SW 1271 (cell line): Measurements from ENCODE around the gene PDGFA.

ENCODE experiments used
- DNase-seq, 2 experiments: peaks; one replicate each; lab custom pipeline; 2025; lab: John Stamatoyannopoulos, UW

The PDGFA gene

DNA sequence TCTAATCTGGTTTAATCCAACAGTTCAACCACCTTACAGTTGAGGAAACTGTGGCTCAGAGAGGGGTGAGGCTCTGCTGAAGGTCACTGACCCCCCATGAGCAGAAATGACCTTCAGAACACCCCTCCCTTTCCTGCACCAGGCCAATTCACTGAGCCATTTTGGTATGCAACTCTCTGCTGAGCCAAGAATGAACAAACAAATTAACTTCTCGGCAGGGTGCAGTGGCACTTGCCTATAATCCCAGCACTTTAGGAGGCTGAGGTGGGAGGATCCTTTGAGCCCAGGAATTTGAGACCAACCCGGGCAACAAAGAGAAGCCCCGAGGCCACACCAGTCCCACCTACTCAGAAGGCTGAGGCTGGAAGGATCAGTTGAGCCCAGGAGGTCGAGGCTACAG is 29.8 kb downstream of the PDGFA start:
- no peak for DNase-seq

DNA sequence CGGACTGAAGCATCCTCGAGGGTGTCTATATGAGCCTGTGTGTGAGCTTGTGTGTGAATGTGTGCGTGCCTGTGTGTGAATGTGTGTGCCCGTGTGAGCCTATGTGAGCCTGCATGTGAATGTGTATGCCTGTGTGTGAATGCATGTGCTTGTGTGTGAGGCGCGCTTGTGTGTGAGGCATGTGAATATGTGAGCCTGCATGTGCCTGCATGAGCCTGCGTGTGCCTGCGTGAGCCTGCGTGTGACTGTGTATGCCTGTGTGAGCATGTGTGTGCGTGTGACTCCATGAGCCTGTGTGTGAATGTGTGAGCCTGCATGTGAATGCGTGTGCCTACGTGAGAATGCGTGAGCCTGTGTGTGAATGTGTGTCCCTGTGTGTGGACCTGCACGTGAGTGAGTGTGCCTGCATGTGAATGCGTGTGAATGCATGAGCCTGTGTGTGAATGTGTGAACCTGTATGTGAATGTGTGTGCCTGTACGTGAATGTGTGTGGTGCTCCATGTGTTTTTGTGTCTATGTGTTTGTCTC is 33.4 kb downstream of the PDGFA start:
- DNase-seq, result no peak

DNA sequence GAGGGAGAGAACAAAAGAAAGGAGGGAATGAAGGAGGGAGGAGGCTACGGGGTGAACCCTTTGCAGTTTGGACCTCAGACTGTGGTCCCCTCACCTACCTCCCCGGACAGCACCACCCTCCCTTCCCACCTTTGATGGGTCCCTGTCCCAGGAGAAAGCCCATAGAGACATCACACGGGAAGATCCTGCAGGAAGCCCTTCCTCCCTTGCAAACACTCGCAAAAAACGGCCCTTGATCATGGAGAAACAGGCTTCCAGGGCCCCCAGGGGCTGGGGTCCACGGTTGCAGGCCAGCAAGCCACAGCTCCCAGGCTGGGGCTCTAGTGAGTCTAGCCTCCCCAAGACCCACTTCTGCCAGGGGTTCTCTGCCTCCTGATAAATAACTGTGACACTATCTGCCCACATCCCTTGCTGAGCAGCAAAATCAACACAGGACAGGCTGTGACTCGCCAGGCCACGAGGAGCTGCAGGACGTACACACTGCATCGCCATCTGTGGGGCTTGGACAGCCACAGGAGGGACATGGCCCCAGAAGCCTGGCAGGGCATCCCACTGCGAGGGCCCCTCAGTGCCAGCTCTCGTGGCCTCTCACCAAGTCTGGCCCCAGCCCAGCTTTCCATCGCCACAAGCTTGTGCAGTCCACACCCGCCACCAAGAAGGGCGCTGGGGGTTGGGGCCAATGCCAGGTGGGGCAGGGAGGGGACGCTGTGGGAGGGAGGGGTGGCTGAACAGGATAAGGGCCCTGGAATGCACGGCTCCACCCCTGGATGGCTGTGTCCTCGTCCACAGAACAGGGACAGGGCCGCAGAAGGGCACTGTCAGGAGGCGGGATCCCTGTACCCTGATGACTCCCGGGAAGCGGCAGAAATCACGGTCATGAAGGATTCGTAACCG is 34.2 kb downstream of the PDGFA start:
- no peak for DNase-seq

DNA sequence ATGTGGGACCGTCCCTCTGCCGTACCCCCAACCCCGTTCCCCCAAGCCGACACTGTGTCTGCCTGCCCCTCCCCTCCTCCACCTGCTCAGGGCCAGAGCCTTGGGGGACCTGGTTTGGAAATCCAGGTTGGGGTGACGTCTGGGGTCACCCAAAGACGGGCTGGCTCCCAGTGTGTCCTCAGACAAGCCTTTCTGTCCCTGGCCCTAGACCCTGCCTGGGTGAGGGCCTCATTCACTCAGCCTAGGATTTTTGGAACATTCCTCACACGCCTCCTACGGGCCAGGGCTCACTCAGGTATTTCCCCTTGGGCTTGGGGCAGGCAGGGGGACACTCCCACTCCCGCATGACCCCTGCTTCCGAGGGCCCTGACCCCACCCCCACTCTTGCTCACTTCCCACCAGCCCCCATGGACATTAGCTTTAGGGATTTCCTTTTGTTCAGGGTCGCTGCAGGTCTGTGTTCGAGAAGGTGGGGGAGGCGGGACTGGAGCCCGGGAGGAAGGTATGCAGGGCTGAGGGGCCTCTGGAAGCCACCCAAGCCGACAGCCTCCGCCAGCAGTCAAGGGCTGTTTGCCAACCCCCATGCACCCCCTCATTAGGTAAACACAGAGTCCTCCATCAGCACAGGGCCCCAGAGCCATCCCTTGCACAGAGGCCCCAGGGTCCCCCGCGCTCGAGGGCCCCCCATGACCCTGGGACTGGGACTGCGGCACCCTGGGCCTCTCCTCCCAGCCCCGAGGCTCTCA is 35.1 kb downstream of the PDGFA start:
- DNase-seq, result no peak

DNA sequence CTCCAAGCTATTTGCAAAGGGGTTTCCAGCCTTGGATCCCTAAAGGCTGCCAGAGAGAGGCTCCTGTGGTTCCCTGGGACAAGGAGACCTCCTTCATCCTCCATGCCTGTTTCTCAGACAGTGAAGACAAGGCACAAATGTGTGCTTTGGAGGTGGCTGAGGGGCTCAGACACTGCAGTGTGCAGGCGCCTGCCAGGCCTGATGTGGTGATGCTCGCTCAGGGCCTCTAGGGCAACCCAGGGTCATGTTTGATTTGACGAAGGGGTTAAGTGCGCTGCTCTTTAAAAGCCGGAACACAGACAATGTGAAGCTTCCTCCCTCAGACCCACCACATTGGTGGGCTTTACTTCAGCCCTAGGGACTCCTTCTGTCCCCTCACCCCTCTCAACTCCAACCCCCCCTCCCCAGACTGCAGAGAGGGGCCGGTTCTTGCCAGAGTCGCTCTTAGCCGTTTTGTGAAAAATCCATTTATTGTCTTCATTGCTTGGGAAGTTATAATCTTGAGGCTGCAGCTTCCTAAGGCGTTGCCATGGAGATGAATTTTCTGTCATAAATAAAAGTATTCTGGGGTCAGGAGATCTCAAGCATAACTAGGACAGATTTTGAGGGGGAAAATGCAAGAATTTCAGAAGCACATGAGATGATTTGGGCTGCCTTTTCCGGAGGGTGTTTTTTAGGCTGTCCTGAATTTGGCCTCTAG is 35.8 kb downstream of the PDGFA start:
- no peak for DNase-seq

DNA sequence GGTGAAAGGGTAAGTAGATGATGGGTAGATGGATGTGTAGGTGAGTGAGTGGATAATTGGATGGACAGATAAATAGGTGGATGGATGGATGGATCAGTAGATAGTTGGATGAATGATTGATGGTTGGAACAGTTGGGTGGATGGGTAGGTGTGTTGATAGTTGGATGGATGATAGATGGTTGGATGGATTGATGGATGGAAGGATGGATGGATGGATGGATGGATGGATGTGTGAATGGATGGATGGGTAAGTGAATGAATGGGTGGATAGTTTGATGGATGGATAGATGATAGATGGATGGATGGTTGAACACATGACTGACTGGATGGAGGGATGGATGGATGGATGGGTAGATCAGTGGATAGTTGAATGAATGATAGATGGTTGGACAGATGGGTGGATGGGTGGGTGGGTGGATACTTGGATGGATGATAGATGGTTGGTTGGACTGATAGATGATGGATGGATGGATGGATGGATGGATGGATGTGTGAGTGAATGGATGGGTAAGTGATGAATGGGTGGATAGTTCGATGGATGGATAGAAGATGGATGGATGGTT is 37.0 kb downstream of the PDGFA start:
- no peak for DNase-seq

DNA sequence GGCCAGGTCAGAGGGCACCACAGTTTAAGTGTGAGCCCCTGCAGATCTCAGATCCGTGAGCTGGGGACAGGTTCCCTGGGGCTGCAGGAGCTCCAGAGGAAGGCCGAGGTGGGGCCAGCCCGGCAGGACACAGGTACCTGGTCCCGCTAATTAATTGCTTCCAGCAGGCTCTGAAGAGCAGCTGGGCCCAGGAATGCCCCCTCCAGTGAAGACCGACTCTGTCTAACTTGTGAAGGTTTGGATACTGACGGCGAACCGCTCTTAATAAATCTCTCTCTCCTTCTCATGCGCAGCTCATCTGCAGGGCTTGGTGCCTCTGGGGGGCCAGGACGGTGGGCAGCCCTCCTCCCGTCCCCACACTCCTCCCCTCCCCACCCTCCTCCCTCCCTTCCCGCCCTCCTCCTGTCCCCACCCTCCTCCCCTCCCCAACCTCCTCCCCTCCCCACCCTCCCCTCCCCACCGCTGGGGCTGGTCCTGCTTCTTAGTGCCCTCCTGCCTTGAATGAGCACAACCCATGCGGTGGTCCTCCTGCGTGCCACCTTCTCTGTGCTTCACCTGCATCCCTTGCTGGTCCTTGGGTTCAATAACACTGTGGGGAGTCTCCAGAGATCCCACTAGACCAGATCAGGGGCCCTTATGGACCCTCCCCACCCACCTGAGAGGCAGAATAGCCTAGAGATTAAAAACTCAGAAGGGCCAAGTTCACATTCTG is 38.3 kb downstream of the PDGFA start:
- DNase-seq, result no peak

DNA sequence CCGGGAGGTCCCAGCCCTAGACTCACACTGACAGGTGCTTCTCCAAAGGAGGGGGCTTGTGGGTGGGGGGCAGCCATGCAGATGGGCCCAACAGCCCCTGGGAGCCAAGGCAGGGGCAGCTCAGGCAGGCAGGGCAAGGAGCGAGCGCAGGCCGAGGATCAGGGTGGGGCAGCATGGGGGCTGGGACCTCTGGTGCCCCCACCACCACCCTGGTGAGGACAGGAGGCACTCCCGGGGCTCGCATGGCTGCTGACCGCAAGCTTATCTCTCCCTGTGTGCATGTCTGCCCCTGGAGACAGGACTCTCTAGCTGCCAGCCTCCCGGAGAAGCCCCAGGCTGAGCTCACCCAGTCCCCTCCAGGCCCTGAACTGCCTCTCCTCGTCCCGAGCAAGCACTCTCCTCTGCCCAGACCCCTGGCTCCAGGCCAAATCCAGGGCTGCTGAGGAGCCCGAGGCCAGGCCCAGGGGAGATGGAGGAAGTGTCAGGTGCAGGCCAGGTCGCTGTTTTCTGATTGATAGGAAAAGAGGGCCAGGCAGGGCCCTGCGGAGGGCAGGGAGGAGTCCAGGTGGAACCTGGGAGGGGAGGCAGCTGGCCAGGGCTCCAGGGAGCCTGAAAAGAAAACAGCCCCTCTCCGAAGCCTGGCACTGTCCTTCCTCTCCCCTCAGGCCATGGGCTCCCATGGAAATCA is 39.0 kb downstream of the PDGFA start:
- DNase-seq, result no peak

DNA sequence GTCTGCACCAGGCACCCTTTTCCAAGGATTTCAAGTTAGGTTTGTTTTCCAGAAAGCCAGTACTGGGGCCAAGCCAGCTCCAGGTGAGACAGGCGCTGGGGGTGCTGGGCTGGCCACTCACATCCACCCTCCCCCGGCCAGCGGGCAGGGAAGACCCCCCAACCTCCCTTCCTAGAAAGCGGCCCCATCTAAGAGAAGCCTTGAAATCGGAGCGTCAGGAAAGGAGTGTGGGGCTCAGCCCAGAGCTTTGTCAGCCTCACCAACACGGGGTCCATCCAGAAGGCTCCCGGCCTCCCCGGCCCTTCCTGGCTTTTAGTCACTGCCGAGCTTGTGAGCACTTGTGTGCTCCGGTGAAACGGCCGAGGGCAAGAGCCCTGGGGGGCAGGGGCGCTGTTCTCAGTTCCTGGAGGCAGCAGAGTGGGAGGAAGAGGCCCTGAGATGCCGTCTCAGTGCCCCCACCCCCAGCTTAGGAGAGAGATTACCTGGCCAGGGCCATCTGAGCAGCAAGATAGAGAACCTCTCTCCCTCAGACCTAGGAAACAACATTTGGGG is 39.6 kb downstream of the PDGFA start:
- no peak for DNase-seq

DNA sequence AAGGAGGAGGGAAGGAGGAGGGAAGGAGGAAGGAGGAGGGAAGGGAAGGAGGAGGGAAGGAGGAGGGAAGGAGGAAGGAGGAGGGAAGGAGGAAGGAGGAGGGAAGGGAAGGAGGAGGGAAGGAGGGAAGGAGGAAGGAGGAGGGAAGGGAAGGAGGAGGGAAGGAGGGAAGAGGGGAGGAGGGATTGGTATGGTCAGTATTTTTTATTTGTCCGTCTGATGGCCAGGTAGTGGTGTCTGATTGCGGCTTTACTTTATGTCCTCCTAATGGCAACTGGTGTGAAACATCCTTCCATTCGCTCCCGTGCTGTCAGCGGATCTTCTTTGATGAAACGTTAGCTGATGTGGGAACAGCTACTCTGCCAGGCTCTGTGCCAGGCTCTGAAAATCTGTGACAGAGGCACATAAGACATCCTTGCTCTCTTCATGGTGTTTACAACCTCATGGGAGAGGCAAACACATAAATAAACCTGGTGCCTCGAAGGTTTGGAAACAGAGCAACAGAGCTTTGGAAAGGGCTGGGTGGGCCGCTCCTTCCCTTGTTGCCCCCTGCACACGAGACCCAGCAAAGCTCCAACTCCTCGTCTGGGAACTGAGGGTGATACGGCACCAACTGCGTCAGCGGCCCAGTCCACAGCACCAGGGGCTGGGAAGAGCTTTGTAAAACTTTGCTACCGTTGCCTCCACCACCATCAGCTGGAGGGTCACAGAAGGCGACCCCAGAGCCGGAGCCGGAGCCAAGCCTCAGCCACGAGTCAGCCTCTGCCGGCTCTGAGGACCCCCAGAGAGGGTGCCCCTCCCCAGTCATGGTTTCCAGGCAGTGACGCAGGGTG is 40.3 kb downstream of the PDGFA start:
- no peak for DNase-seq

DNA sequence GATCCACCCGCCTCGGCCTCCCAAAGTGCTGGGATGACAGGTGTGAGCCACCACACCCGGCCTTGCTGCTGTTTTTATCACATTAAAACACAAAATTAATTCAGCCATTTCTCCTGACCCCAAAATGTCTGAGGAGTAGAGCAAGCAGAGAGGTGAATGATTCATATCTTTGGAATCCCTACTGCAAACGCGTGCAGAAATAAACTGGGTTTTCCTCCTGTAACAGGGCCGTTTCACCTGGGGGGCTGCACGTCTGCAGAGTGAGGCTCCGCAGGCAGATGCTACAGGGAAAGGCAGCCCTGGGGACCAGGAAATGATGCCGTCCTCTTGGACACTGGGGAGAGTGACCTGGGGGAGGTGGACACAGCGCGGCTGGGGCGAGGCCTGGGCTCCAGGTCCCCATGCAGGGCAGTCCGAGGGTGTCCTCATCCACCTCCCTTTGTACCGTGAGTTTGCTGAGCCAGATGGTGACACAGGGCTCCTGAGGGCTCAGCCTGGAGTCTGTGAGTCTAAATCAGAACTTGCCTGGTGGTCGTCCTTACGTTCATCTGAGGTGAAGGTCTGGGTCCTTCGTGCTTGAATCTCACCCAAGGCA is 41.9 kb downstream of the PDGFA start:
- no peak for DNase-seq

DNA sequence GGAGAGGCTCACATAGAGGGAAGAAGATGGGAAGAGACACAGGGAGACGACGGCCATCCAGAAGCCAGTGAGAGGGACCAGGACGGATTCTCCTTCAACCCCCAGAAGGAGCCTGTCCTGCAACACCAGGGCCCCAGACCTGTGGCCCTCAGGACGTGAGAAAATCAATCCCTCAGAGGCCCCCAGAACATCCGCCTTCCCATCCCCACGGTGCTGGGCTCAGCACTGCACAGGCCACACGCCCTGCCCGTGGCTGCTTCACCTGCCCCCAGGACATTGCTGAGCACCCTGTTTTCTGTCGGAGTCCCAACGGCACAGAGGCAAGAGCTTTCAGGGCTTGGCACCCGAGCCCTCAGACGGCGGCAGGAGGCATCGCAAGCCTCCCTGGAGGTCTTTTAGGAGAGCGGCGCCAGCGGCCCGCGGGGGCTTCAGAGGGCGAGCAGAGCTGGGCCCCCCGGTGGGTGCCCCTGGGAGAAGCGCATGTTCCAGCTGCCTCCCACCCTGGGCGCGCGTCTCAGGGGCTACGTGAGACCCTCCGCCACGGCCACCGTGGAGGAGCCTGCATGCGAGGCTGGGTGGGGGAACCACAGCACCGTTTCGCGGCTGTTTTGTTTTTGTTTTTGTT is 42.8 kb downstream of the PDGFA start:
- DNase-seq, result no peak

DNA sequence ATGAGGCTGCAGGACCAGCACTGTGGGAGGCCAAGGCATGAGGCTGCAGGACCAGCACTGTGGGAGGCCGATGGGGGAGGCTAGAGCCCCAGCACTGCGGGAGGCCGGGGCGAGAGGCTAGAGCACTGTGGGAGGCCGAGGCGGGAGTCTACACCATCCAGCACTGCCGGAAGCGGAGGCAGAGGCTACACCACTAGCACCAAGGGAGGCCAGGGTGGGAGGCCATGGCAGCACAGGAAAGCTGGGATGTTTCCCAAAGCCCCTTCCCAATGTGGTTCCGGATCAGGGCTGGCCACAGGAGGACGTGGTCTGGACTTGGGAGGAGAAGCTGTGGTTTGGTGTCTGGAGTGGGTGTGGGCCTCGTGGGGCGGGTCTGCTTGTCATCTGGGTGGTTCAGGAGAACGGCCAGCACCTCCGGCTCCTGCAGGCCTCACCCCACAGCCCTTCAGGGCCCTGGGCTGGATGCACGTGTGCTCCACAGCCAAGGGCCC is 43.6 kb downstream of the PDGFA start:
- DNase-seq, result no peak

DNA sequence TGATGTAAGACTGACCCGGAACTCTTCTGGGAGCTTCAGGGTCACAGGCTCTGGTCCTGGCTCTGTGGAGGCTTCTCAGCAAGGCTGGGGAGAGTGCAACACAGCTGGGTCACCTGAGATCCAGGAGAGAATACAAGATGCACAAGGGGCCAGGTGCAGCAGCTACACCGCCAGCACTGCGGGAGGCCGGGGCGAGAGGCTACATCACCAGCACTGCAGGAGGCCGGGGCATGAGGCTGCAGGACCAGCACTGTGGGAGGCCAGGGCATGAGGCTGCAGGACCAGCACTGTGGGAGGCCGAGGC is 44.3 kb downstream of the PDGFA start:
- no peak for DNase-seq

DNA sequence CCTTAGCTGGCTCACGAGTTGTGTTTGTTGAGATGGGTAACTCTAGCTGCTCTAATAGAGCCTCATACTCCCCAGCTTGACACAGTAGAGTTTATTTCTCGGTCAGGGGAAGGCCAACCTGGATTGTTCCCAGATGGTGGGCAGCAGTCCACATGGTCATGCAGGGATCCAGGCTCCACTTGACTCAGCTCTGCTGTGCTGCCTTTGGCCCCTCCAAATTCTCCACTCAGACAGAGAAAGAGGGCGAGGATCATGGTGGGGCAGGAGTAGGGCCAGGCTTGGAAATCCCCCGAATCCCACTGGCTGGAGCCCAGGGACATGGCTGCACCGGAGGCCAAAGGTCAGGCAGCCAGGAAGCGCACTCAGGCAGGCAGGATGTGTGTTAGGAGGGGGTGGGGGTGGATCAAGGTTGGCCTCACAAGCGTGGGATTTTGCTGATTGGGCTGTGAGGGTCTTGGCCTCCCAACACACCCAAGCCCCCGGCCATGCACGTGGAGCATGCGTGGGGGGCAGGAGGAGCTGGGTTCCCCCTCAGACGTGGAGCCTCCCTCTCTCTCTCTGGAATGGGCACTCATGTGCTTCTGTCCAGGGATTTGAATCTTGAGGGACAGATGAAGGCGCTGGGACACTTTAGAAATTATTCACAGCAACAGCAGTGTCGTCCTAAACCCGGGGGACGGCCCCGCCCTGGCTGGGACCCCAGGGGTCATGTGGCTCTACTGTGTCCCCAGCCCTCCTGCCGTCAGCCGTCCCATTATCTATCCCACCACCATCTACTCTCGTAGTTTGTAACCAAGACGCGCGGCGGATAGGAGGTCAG is 44.8 kb downstream of the PDGFA start:
- no peak for DNase-seq

DNA sequence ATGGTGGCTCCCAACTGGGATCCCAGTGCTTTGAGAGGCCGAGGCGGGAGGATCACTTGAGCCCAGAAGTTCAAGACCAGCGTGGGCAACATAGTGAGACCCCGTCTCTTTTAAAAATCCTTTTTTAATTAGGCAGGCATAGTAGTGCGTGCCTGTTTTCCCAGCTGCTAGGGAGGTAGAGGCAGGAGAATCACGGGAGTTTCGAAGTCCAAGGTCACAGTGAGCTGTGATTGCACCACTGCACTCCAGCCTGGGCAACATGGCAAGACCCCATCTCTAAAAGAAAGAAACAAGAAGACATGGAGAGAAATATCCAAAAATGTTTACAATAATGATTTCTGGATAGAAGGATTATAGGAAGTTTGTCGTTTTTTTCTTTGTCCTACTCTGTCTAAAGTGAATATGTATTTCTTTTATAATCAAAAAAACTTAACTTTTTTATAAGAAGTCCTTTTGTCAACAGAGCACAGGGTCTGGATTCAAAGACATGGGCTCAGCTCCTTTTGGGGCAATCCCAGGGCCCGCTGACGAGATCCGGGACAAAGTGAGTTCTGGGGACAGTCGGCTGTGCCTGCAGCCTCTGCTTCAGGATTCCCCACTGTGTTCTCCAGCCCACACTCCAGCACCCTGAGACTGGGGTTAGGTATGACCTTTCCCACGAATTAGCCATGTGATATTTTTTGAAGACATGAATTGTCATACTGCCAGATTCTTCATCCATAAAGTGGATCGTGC is 45.6 kb downstream of the PDGFA start:
- DNase-seq, result no peak

DNA sequence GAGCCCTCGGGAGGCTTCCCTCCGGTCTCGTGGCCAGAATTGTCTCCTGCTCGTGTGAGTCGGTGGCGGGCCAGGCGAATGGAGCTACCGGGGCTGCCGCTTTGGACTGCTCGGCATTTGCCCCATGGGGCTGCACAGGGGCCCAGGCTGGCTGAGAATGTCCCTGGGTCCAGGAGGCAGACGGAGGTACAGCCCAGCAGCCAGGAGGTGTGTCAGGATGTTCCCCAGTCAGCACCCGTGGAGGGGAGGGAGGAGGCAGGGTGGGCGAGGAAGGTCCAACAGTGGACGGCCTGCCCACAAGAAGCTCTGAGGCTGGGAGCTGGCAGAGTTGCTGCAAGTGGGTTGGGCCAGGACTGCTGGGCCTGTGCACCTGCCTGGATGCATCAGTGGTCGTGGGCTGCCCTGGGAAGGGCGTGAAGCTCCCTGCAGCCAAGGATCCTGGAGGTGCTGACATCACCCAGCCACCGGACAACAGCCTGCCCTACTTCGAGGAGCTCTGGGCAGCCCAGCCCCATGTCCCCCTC is 46.4 kb downstream of the PDGFA start:
- no peak for DNase-seq
